ENCODE data around the gene IPO4.

Gene IPO4

DNA sequence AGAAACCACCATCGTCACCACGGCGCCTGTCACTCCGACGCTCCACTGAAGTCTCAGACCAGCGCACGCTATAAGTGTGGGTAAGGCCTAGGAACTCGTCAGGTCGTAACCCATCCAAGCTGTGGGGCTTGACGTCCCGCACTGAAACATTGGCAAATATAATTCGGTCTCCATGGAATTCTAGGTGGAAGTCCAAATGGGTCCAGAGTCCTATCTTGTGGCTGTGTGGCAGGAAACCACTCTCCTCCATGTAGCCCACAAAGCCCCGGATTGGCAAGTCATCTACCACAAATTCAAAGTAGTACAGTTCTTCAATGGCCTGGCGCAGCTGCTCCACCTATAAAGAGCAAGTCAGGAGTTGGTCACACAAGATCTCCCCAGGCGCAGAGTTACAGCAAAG, 4.3 kb upstream of the IPO4 start:
- TF ChIP-seq, protein P1, sequence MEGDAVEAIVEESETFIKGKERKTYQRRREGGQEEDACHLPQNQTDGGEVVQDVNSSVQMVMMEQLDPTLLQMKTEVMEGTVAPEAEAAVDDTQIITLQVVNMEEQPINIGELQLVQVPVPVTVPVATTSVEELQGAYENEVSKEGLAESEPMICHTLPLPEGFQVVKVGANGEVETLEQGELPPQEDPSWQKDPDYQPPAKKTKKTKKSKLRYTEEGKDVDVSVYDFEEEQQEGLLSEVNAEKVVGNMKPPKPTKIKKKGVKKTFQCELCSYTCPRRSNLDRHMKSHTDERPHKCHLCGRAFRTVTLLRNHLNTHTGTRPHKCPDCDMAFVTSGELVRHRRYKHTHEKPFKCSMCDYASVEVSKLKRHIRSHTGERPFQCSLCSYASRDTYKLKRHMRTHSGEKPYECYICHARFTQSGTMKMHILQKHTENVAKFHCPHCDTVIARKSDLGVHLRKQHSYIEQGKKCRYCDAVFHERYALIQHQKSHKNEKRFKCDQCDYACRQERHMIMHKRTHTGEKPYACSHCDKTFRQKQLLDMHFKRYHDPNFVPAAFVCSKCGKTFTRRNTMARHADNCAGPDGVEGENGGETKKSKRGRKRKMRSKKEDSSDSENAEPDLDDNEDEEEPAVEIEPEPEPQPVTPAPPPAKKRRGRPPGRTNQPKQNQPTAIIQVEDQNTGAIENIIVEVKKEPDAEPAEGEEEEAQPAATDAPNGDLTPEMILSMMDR (conservative IDR thresholded peaks at IDR 0.05): no peak

DNA sequence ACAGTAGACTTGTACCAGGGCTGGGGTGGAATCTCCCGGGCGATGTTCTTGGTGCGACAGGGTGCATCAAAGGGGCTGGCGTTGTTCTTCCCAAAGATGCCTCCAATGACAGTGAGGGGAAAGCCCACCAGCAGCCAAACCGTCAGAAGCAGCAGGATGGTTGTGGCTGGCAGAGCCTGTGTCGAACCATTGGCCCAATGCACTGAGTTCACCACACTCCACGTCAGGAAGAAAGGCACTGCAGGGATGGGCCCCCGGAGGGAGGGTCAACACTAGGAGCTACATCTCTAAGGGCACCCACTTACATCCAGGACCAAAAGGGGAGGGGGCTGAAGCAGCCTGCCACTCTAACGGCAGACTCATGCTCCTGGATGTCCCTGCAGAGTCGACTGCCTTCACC, 1.8 kb upstream of the IPO4 start:
- H3K27ac ChIP-seq: no peak overlapping the region
- TF ChIP-seq, protein P1 (conservative IDR thresholded peaks at IDR 0.05): no peak

More for the DNA sequence above, 4.3 kb upstream of the IPO4 start:
- no peak overlapping the region for H3K27ac ChIP-seq

DNA sequence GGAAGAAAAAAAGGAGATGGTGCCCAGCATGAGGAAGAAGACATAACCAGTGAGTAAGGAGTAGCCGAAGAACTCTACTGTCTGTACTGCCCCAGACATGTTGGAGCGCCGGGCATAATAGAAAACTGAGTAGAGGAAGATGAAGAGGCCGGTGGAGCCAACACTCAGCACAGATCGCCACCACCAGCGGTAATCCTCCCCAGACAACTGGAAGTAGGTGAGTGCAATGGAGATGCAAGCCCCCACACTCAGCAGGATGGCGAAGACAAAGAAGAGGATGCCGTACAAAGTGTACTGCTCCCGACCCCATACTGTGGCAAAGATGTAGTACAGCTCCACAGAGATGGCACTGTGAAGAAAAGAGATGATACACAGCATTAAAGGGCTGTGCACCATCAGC, 844 bp upstream of the IPO4 start:
- TF ChIP-seq, protein P1 (conservative IDR thresholded peaks at IDR 0.05): no peak
- H3K27ac ChIP-seq: peak overlapping the region; percentile 90

DNA sequence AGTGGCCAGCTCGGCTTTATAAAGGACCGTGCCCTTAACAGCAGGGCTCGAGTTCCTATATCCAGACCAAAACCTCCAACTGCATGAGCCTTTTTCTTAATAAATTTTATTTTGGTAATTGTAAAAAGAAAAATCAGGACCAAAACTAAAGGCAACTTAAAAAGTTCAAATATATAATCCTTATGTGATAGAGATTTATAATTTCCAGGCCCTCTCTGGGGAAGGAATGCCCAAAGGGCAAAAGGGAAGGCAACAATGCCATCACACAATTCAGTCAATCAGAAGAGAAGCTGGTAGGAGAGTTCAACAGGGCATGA, 401 bp upstream of the IPO4 start:
- TF ChIP-seq, protein P1 (conservative IDR thresholded peaks at IDR 0.05): no peak
- H3K27ac ChIP-seq: peak overlapping the region; percentile 90

DNA sequence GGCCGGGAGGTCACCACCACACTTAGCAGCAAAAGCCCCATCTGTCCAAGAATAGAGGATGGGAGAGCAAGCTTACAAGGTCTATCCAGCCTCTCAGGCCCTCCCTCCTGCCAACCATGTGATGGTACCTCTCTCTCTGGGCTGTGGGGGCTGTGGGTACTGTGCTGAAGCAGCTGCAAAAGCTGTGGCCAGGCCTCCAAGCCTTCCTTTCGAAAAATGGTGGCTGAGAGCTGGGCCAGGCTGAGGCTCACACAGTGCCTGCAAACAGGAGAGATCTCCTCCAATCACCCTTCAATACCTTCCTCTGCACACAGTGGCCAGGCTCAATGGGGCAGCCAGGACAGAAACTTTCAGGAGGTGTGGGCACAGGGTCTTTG, 1.1 kb downstream of the IPO4 start:
- TF ChIP-seq, protein P1 (conservative IDR thresholded peaks at IDR 0.05): no peak
- H3K27ac ChIP-seq: peak overlapping the region; percentile 90

DNA sequence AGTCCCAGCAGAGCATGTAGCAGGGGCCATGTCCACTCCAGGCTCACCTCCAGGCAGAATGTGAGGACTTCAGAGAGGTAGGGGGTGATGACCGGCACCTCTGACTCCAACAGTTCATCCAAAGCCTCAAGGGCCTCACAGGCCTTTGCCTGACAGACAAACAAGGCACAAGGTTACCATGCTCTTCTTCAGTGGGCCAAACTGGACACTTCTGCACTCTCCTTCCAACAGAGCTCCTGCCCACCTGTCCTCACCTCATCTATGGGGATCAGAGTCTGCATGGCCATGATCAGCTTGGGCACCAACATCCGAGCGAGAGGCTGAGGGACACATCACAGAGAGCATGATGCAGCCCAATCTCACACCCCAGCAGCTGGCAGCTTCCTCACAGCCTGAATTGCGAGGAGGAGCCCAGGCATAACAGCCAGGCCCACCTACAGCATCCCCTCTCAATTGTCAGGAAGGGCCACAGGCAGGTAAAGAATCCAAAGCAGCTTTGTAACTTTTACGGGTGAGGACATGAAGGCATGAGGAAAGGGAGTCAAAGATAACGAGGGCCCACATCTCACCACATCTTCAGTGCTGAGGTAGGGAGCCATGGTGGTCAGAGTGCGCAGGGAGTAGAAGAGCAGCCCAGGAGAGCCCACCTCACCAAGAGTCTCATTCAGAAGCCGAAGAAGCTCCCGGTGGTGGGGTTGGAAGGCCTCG, 1.6 kb downstream of the IPO4 start:
- peak overlapping the region; percentile 90 for H3K27ac ChIP-seq
- TF ChIP-seq, protein P1 (conservative IDR thresholded peaks at IDR 0.05): no peak

DNA sequence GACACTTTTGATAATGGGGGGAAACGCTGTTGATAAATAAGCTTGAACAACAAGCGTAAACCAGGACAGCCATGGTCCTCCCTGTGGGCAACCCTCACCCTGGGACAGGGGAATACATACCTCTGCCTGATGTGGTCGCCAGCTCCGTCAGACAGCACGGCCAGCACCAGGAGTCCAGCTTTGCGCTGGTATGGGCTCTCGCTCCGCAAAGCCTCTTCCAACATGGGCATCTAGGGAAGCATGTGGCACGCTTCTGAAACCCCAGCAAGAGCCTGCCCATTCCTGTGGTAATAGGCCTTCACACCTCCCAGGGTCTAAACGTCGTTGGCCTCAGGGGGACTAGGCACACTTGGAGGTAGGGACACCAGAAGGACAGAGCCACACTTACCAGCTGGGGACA, 2.9 kb downstream of the IPO4 start:
- H3K27ac ChIP-seq: no peak overlapping the region
- TF ChIP-seq, protein P1 (conservative IDR thresholded peaks at IDR 0.05): no peak
